Neuronal stem cell (in vitro differentiated cells): Measurements from ENCODE around the gene HSD11B2.

Source experiments
- DNase-seq: peaks from one replicate; pipeline ENCODE4 v3.0.0-alpha.2; 2013; ENCODE audit warnings: low spot score
- H2AFZ ChIP-seq: one replicate; pipeline ENCODE4 v1.6.1; 2013; ENCODE audit warnings: mild to moderate bottlenecking, low read length, inconsistent platforms
- H2AK5ac ChIP-seq: 2 replicates; pipeline ENCODE4 v1.6.1; 2013; ENCODE audit warnings: low read depth, mild to moderate bottlenecking, inconsistent platforms, low read length, moderate library complexity, mixed read lengths
- H2BK120ac ChIP-seq: 2 replicates; pipeline ENCODE4 v1.6.1; 2013; ENCODE audit warnings: low read depth, mild to moderate bottlenecking, inconsistent platforms, low read length, moderate library complexity, mixed read lengths
- H2BK12ac ChIP-seq: one replicate; pipeline ENCODE4 v1.6.1; 2013; ENCODE audit warnings: low read length, inconsistent platforms
- H2BK15ac ChIP-seq: 2 replicates; pipeline ENCODE4 v1.6.1; 2013; ENCODE audit warnings: mild to moderate bottlenecking, low read length, inconsistent platforms, mixed read lengths
- H2BK5ac ChIP-seq: one replicate; pipeline ENCODE4 v1.6.1; 2013; ENCODE audit warnings: inconsistent platforms, mild to moderate bottlenecking, low read length, moderate library complexity
- H3K14ac ChIP-seq: one replicate; pipeline ENCODE4 v1.6.1; 2013; ENCODE audit warnings: low read length, inconsistent platforms
- H3K18ac ChIP-seq: 2 replicates; pipeline ENCODE4 v1.6.1; 2013; ENCODE audit warnings: low read length, inconsistent platforms
- H3K23ac ChIP-seq: 2 replicates; pipeline ENCODE4 v1.6.1; 2013; ENCODE audit warnings: low read depth, mild to moderate bottlenecking, mixed read lengths, low read length, inconsistent platforms; ENCODE audit not compliant: poor library complexity
- H3K27ac ChIP-seq: replicated peaks from 3 replicates; pipeline ENCODE4 v1.5.1; 2013; ENCODE audit warnings: low read length, inconsistent platforms
- H3K27me3 ChIP-seq, 3 experiments: 2 replicates each; pipeline ENCODE4 v1.6.1; 2013; ENCODE audit warnings: low read length in 3 of 3, mild to moderate bottlenecking in 2 of 3, inconsistent platforms in 1 of 3, low read depth in 1 of 3, mixed read lengths in 1 of 3, moderate library complexity in 1 of 3; ENCODE audit not compliant: control insufficient read depth in 3 of 3, insufficient read depth in 3 of 3
- H3K36me3 ChIP-seq, 2 donors: replicated peaks in 1 of 2; 2 replicates each; pipeline ENCODE4 v1.6.1; 2013; ENCODE audit warnings: low read length in 2 of 2; ENCODE audit not compliant: control insufficient read depth in 2 of 2, insufficient read depth in 2 of 2
- H3K4ac ChIP-seq: 2 replicates; pipeline ENCODE4 v1.6.1; 2013; ENCODE audit warnings: inconsistent platforms, mild to moderate bottlenecking, low read length, moderate library complexity
- H3K4me1 ChIP-seq, 2 donors: 1 replicate in 1 of 2; 2 replicates in 1 of 2; pipeline ENCODE4 v1.6.1; 2013; ENCODE audit warnings: low read length in 2 of 2, low read depth in 1 of 2; ENCODE audit not compliant: control insufficient read depth in 2 of 2, insufficient read depth in 1 of 2
- H3K4me2 ChIP-seq: one replicate; pipeline ENCODE4 v1.6.1; 2013; ENCODE audit warnings: mild to moderate bottlenecking, low read length, inconsistent platforms; ENCODE audit not compliant: insufficient read depth, poor library complexity, severe bottlenecking
- H3K4me3 ChIP-seq, 2 donors: 2 replicates each; pipeline ENCODE4 v1.5.1; 2013; ENCODE audit warnings: low read length in 2 of 2, mild to moderate bottlenecking in 2 of 2, inconsistent platforms in 1 of 2, moderate library complexity in 1 of 2
- H3K79me1 ChIP-seq: one replicate; pipeline ENCODE4 v1.6.1; 2013; ENCODE audit warnings: low read depth, mild to moderate bottlenecking, inconsistent platforms, low read length, moderate library complexity
- H3K9ac ChIP-seq: one replicate; pipeline ENCODE4 v1.6.1; 2013; ENCODE audit warnings: mild to moderate bottlenecking, low read depth, low read length, inconsistent platforms; ENCODE audit not compliant: poor library complexity
- H3K9me3 ChIP-seq, 2 donors: replicated peaks in 1 of 2; 2 replicates each; pipeline versions ENCODE3 to v1.6.1; 2013; ENCODE audit warnings: low read length in 2 of 2, mild to moderate bottlenecking in 2 of 2, inconsistent platforms in 1 of 2, low read depth in 1 of 2, mixed read lengths in 1 of 2, moderate library complexity in 1 of 2; ENCODE audit not compliant: control insufficient read depth in 2 of 2, insufficient read depth in 1 of 2
- H4K8ac ChIP-seq: one replicate; pipeline ENCODE4 v1.6.1; 2013; ENCODE audit warnings: low read depth, mild to moderate bottlenecking, inconsistent platforms, low read length, moderate library complexity
- H4K91ac ChIP-seq: one replicate; pipeline ENCODE4 v1.6.1; 2013; ENCODE audit warnings: low read length, low read depth, mild to moderate bottlenecking, inconsistent platforms; ENCODE audit not compliant: poor library complexity
- WGBS, 2 donors: extraction: QIAGEN DNeasy Blood & Tissue Kit; methylation state at CpG; one replicate each; pipeline ENCODE4 v1.1.7; 2013; ENCODE audit warnings: missing lambda C conversion rate in 2 of 2, mixed read lengths in 1 of 2; ENCODE audit not compliant: insufficient read length in 2 of 2, insufficient replicate concordance in 1 of 2; ENCODE audit errors: extremely low coverage in 2 of 2; 5-methylcytosine and 5-hydroxymethylcytosine counted together

Gene HSD11B2

GRCh38 chr16:67389911-67390815 is 40.8 kb upstream of the HSD11B2 start:
- H3K4me1 ChIP-seq: peaks cover 26 to 39% of the 10 kb centered on the region in 2 donors
- H2AFZ ChIP-seq: no peak overlapping the region
- H2BK120ac ChIP-seq: no peak overlapping the region
- no peak overlapping the region for H3K4me3 ChIP-seq
- peaks cover 9 to 39% (median 32%) of the 10 kb centered on the region in 3 experiments for H3K27me3 ChIP-seq
- no CpG with 5 or more reads among the region's 27 CpGs for WGBS, 2 donors
- peak overlapping the region; percentile 45 for H4K8ac ChIP-seq
- peak overlapping the region; percentile 97 for H2AK5ac ChIP-seq
- H4K91ac ChIP-seq: no peak overlapping the region
- no peaks in the 10 kb centered on the region for H3K36me3 ChIP-seq
- H3K14ac ChIP-seq: no peak overlapping the region
- H3K9me3 ChIP-seq: peaks cover 0 to 2% of the 10 kb centered on the region in 2 donors
- H3K18ac ChIP-seq: no peak overlapping the region
- no peak overlapping the region for H3K4me2 ChIP-seq
- no peak overlapping the region for H3K4ac ChIP-seq
- H3K27ac ChIP-seq: no peak overlapping the region
- no peak for DNase-seq
- peak overlapping the region; percentile 75 for H2BK15ac ChIP-seq
- H3K79me1 ChIP-seq: peaks cover 7% of the 10 kb centered on the region
- H2BK12ac ChIP-seq: no peak overlapping the region
- peak overlapping the region; percentile 59 for H3K23ac ChIP-seq
- H3K9ac ChIP-seq: peak overlapping the region; percentile 15
- H2BK5ac ChIP-seq: no peak overlapping the region

- no peak for DNase-seq
- WGBS, 2 donors: no CpG with 5 or more reads among the region's 11 CpGs
- Histone ChIP-seq H2AK5ac (peak overlapping the region; percentile 97), H2BK15ac (peak overlapping the region; percentile 80), H3K9ac (no peak overlapping the region), H3K36me3 (no peaks in the 10 kb centered on the region), H3K4me3 (no peak overlapping the region), H4K91ac (no peak overlapping the region), H3K27ac (no peak overlapping the region), H2BK12ac (no peak overlapping the region), H4K8ac (no peak overlapping the region), H3K18ac (peak overlapping the region; percentile 98), H3K27me3 (peaks cover 11 to 36% (median 36%) of the 10 kb centered on the region in 3 experiments), H3K14ac (no peak overlapping the region), H3K79me1 (peaks cover 7% of the 10 kb centered on the region), H3K23ac (no peak overlapping the region), H3K4me1 (peaks cover 31 to 47% of the 10 kb centered on the region in 2 donors), H3K9me3 (peaks cover 0 to 2% of the 10 kb centered on the region in 2 donors), H2BK5ac (no peak overlapping the region), H2AFZ (no peak overlapping the region), H3K4ac (no peak overlapping the region), H2BK120ac (no peak overlapping the region), H3K4me2 (no peak overlapping the region)
Measured at GRCh38 chr16:67390816-67391423, 40.0 kb upstream of the HSD11B2 start.

GRCh38 chr16:67391424-67392300 is 39.3 kb upstream of the HSD11B2 start:
- Histone ChIP-seq H2AK5ac (peak overlapping the region; percentile 97), H2BK120ac (peak overlapping the region; percentile 69), H3K18ac (peak overlapping the region; percentile 98), H4K8ac (no peak overlapping the region), H3K36me3 (no peaks in the 10 kb centered on the region), H3K4me1 (peaks cover 35 to 51% of the 10 kb centered on the region in 2 donors), H3K14ac (no peak overlapping the region), H2BK5ac (peak overlapping the region; percentile 77), H2BK12ac (peak overlapping the region; percentile 87), H3K9ac (peak overlapping the region; percentile 51), H2AFZ (no peak overlapping the region), H3K9me3 (peaks cover 0 to 2% of the 10 kb centered on the region in 2 donors), H3K27ac (no peak overlapping the region), H3K4ac (peak overlapping the region; percentile 48), H4K91ac (no peak overlapping the region), H3K23ac (peak overlapping the region; percentile 34), H2BK15ac (peak overlapping the region; percentile 99), H3K27me3 (peaks cover 11 to 36% (median 30%) of the 10 kb centered on the region in 3 experiments), H3K79me1 (peaks cover 7% of the 10 kb centered on the region), H3K4me2 (no peak overlapping the region), H3K4me3 (no peak overlapping the region)
- no CpG with 5 or more reads among the region's 15 CpGs for WGBS, 2 donors
- no peak for DNase-seq
